HG02981 (cell line): ENCODE data around the gene SSR4.

Source experiments
- ATAC-seq: cut with Tn5 transposase; IDR thresholded peaks from one replicate; pipeline ENCODE4 v1.9.1; 2021; ENCODE audit warnings: mild to moderate bottlenecking, moderate library complexity; ENCODE audit not compliant: unreplicated experiment

SSR4 gene

GRCh38 chrX:153828723-153829548, 34.5 kb downstream of the SSR4 start:
- no peak for ATAC-seq

GRCh38 chrX:153829549-153829798, 35.0 kb downstream of the SSR4 start:
- no peak for ATAC-seq

DNA sequence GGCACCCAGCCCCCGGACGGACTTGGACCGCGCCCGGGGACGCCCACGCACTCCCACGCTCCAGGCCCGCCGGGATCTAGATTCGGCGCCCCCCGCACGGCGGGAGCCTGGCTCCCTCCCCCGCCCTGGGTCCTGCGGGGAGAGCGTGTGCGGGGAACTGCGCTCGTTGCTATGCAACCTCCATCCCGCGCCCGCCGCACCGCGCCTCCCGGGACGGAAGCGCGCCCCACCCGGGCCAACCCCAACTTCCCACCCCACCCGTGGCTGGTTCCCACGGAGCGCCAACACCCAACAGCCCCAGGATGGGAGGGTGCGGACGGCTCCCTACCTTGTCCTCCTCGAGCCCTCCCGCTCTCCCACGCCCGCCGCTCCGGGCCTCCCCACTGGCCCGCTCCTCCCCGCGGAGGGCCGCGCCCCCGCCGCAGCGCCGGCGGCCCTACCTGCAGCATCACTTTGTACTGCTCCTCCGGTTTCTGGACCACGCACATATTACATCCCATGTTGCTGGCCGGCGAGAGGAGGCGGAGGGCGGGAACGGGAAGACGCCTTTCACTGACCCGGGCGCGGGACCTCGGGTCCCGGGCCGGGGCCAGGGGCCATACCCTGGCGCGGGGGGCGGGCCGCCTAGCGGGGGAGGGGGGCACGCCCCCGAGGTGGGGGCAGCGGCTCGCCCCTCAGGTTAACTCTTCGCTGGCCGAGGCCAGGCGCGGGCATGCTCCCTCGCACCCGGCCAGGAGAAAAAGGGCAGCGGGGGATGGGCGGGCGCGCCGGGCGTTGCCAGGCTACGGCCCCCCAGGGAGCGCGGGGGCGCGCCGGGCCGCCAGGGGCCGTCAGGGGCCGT, 35.6 kb downstream of the SSR4 start, which contains the start of gene PDZD4:
PDZD4 (minus strand) TSS at position 746 of the 841 bp plus-strand sequence; CDS start at position 500, 246 bp downstream.
- no peak for ATAC-seq

DNA sequence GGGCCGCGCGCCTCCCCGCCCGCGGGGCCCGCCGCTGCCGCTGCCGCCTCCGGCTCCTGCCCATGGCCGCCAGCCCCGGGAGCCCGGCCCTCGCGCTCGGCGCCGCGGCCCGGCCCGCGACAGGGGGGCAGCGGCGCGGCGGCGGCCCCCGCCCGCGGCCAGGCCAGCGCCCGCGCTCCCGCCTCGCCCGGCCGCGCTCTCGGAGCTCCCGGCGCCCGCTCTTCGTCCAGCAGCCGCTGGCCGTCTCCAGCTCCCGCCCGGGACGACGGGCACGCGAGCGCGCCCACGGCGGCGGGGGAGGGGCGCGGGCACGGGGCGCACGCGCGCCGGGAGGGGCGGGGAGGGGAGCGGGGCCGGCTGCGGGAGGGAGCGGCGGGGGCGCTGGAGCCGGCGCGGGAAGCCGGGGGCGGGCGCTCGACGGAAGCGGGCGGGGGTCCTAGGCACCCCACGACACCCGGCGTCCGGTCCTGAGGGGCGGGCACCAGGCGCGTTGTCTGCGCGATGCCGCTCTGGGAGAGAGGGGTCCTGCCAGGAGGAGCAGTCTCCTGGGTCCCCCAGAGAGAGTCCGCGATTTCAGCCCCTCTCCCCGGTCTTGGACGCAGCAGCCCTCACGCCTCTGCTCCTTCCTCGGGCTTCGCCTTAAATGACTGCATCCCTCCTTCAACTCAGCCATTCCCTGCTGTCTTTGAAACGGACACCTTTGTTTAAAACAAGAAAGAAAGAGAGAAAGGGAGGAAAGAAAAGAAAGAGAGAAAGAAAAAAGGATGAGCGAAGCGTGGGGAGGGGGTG, 36.4 kb downstream of the SSR4 start:
- no peak for ATAC-seq

- no peak for ATAC-seq
Observed at GRCh38 chrX:153831429-153832150, 37.1 kb downstream of the SSR4 start.

GRCh38 chrX:153832728-153833127, 38.3 kb downstream of the SSR4 start:
- no peak for ATAC-seq

DNA sequence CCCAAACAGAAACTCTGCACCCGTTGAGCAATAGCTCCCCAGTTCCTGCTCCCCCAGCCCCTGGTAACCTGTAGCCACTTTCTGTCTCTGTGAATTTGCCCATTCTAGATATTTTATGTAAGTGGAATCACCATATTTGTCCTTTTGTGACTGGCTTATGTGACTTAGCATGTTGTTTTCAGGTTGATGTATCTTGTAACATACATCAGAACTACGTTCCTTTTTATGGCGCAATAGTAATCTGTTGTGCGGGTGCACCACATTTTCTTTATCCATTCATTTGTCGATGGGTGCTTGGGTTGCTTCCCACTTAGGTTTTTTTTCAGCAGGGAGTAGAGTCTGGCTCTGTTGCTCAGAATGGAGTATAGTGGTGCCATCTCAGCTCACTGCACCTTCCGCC, 42.5 kb downstream of the SSR4 start:
- ATAC-seq = no peak

GRCh38 chrX:153844509-153845082, 50.1 kb downstream of the SSR4 start:
- no peak for ATAC-seq

- no peak for ATAC-seq
Observed at GRCh38 chrX:153845195-153845594, 50.7 kb downstream of the SSR4 start.

DNA sequence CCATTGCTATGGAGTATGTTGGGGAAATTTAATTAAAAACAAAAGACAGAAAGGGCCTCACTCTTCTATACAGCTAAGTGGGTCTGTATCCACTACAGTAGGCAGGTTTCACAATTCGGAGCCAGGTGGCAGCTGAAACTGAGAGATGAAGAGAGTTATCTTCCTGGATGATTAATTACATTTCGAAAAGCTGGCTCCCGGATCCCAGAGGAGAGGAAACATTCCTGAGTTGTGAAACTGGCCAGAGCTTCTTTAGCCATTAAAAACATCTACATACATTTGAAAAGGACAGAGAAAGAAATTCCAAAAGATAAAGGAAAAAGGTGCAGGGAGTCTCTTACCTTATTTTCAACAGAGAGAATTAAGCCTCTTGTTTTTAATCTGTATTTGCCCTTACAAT, 51.4 kb downstream of the SSR4 start:
- no peak for ATAC-seq
